A673 (cell line): ENCODE data around the gene PARP8. TPM values are rescaled to one million over a fixed set of nuclear protein-coding genes. Genes with fewer than 3 reads are reported as not detected.

Source experiments
- BruUV-seq: library from RNA; stranded (reverse); fragments of 400-500 nt; replicated peaks from 2 replicates; lab custom pipeline; 2021; lab: Mats Ljungman, UMichigan
- CTCF ChIA-PET: fragments of 300-600 bp; sonication (Branson Sonifier 250); formaldehyde crosslinking; loops from one replicate; lab custom pipeline; 2022; ENCODE audit warnings: antibody characterized with exemption; lab: Charles Lee
- POLR2A ChIA-PET: fragments of 300-600 bp; sonication (Branson Sonifier 250); formaldehyde crosslinking; loops from one replicate; lab custom pipeline; 2022; ENCODE audit warnings: antibody characterized with exemption; ENCODE audit not compliant: low non-redundant PET; lab: Charles Lee
- DNase-seq: peaks from one replicate; pipeline ENCODE4 v3.0.0-alpha.2; 2015; ENCODE audit warnings: low spot score
- H3K27ac ChIP-seq: fragments of 200-600 bp; sonication (generic); 2 replicates; pipeline ENCODE4 v1.5.1; 2016; ENCODE audit warnings: mixed run types, low read depth, mild to moderate bottlenecking, mixed read lengths, antibody characterized with exemption, low read length; ENCODE audit not compliant: poor library complexity, severe bottlenecking
- H3K27me3 ChIP-seq: fragments of 200-600 bp; sonication (generic); replicated peaks from 2 replicates; pipeline ENCODE4 v1.6.1; 2017; ENCODE audit warnings: mixed run types, low read depth, mild to moderate bottlenecking, mixed read lengths, antibody characterized with exemption, low read length; ENCODE audit not compliant: insufficient read depth, poor library complexity
- H3K36me3 ChIP-seq: fragments of 200-600 bp; sonication (generic); 2 replicates; pipeline ENCODE4 v1.6.1; 2016; ENCODE audit warnings: mixed run types, mild to moderate bottlenecking, mixed read lengths, antibody characterized with exemption, low read length; ENCODE audit not compliant: insufficient read depth, poor library complexity, severe bottlenecking
- H3K4me1 ChIP-seq: fragments of 200-600 bp; sonication (generic); 2 replicates; pipeline ENCODE4 v1.6.1; 2017; ENCODE audit warnings: mixed run types, mild to moderate bottlenecking, mixed read lengths, antibody characterized with exemption, low read length; ENCODE audit not compliant: insufficient read depth, poor library complexity, severe bottlenecking
- H3K4me3 ChIP-seq: fragments of 200-600 bp; sonication (generic); 2 replicates; pipeline ENCODE4 v1.5.1; 2016; ENCODE audit warnings: low read depth, mixed run types, mild to moderate bottlenecking, mixed read lengths, low read length; ENCODE audit not compliant: poor library complexity, severe bottlenecking
- H3K9me3 ChIP-seq: fragments of 200-600 bp; sonication (generic); 2 replicates; pipeline ENCODE4 v1.6.1; 2016; ENCODE audit warnings: mixed run types, low read depth, mild to moderate bottlenecking, mixed read lengths, antibody characterized with exemption, low read length; ENCODE audit not compliant: poor library complexity, severe bottlenecking
- EZH2 ChIP-seq: fragments of 200-600 bp; sonication (generic); IDR thresholded peaks from 2 replicates; pipeline ENCODE4 v1.6.1; 2017; ENCODE audit warnings: borderline replicate concordance, low read depth, mild to moderate bottlenecking, mixed read lengths, antibody characterized with exemption, low read length; ENCODE audit not compliant: poor library complexity, severe bottlenecking
- intact Hi-C: fragments of 100-400 bp; cut with micrococcal nuclease; formaldehyde crosslinking; loops from one replicate; pipeline ENCODE4 v1.10.0; 2022; ENCODE audit not compliant: unreplicated experiment
- total RNA-seq: library from RNA; stranded (reverse); gene quantifications from 2 replicates; pipeline ENCODE4 v1.2.3, GENCODE V29; 2021
- TF ChIP-seq, protein P1 (sequence below): fragments of 300-800, 200-600 bp; sonication (generic); conservative IDR thresholded peaks from 2 replicates; pipeline ENCODE4 v1.5.1; 2017; ENCODE audit warnings: low read depth, mild to moderate bottlenecking, antibody characterized with exemption, low read length, moderate library complexity, mixed read lengths

PARP8 gene
- total RNA-seq, 1 experiment from 2014 or later: 18.0 TPM

DNA sequence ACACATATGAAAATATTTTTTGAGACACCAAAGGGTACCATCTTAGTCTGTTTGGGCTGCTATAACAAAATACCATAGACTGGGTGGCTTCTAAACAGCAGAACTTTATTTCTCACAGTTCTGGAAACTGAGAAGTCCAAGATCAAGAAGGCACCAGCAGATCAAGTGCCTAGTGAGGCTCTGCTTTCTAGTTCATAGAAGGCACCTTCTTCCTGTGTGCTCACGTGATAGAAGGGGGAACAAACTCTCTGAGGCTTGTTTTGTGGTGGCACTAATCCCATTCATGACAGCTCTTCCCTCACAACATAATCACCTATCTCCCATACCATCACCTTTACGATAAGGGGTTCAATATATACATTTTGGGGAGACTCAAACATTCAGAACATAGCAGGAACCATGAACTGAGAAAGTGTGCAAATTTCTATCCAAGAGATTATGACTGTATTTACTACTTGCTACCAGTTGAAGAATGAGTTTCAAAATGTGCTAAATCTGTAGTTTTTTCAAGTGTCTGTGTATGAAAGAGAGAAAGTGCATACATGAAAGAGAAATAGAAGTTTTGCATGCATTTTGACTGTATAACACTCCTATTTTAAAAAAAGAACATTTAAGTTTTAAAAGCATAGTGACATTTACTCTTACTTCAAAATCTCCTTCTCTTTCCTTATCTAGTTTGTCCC lies 207.3 kb downstream of the PARP8 start:
- Histone ChIP-seq H3K4me3 (no peak overlapping the region), H3K27me3 (no peaks in the 10 kb centered on the region), H3K4me1 (no peaks in the 10 kb centered on the region), H3K36me3 (no peaks in the 10 kb centered on the region), H3K9me3 (no peaks in the 10 kb centered on the region), H3K27ac (no peak overlapping the region)
- CTCF ChIA-PET: no interaction called here
- TF ChIP-seq EZH2: no peak
- TF ChIP-seq, protein P1, sequence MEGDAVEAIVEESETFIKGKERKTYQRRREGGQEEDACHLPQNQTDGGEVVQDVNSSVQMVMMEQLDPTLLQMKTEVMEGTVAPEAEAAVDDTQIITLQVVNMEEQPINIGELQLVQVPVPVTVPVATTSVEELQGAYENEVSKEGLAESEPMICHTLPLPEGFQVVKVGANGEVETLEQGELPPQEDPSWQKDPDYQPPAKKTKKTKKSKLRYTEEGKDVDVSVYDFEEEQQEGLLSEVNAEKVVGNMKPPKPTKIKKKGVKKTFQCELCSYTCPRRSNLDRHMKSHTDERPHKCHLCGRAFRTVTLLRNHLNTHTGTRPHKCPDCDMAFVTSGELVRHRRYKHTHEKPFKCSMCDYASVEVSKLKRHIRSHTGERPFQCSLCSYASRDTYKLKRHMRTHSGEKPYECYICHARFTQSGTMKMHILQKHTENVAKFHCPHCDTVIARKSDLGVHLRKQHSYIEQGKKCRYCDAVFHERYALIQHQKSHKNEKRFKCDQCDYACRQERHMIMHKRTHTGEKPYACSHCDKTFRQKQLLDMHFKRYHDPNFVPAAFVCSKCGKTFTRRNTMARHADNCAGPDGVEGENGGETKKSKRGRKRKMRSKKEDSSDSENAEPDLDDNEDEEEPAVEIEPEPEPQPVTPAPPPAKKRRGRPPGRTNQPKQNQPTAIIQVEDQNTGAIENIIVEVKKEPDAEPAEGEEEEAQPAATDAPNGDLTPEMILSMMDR: no peak
- POLR2A ChIA-PET: no interaction called here
- no peak for DNase-seq
- BruUV-seq: no TSS peak
- intact Hi-C loops: no loop called here

DNA sequence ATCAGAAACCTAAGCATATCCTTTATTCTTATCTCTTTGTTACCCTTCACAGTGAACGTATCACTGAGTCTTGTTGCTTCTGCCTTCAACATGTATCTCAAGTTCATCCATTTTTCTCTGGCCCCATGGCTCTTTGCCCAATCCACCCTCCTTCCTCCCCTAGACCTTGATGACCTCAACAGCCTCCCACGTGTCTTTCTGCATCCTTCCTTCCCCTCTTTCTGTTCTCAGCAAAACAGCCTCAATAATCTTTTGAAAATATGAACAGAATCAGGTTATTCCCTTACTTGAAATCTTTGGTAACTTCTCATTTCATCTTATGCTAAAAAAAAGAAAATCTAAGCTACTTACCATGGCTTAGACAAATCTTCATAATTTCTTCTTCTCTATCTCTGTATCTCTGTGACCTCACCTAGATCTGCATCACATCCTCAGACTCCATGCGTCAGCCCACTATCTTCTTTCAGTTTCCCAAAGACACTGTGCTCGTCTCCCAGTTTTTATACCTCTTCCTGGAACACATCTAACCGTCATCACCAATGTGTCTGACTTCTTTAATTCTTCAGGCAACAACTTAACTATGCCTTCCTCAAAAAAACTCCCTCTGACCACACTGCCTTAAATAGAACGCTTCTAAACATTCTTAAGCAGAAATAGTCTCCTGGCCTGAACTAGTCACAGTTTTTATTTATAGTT lies 208.0 kb downstream of the PARP8 start:
- H3K27ac ChIP-seq: no peak overlapping the region
- H3K4me3 ChIP-seq: no peak overlapping the region
- H3K9me3 ChIP-seq: no peaks in the 10 kb centered on the region
- DNase-seq: no peak
- ChIA-PET POLR2A (no interaction called here), CTCF (no interaction called here)
- intact Hi-C loops: no loop called here
- H3K36me3 ChIP-seq: no peaks in the 10 kb centered on the region
- H3K27me3 ChIP-seq: no peaks in the 10 kb centered on the region
- no peaks in the 10 kb centered on the region for H3K4me1 ChIP-seq
- BruUV-seq: no TSS peak
- TF ChIP-seq EZH2: no peak
- TF ChIP-seq, protein P1: no peak

DNA sequence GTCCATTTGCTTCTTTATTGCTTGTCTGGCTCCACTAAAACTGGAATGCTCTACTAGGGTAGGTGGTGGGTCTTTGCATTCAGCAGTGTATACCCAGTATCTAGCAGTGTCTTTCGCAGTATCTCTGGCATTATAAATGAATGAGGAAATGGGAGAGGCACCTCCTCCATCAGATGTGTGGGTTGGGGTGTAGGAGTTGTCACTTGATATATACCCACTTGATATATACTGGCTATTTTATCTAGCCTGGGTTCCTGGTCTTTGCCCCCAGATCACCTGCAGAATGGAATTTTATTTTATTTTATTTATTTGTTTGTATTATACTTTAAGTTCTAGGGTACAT lies 208.5 kb downstream of the PARP8 start:
- no peaks in the 10 kb centered on the region for H3K27me3 ChIP-seq
- BruUV-seq: no TSS peak
- intact Hi-C loops: no loop called here
- H3K27ac ChIP-seq: no peak overlapping the region
- no peak overlapping the region for H3K4me3 ChIP-seq
- ChIA-PET CTCF (no interaction called here), POLR2A (no interaction called here)
- DNase-seq: no peak
- H3K4me1 ChIP-seq: no peaks in the 10 kb centered on the region
- H3K36me3 ChIP-seq: no peaks in the 10 kb centered on the region
- no peaks in the 10 kb centered on the region for H3K9me3 ChIP-seq
- TF ChIP-seq, protein P1: no peak
- no peak for TF ChIP-seq EZH2
